Neural cell (in vitro differentiated cells): ENCODE measurements around the gene OVAAL. TPM values are rescaled to one million over a fixed set of nuclear protein-coding genes. Genes with fewer than 3 reads are reported as not detected.

Experiments
- H2AFZ ChIP-seq: fragments of 200-600, 300-800 bp; sonication (generic), shearing (Covaris generic); 2 replicates; pipeline ENCODE4 v1.6.0; 2014; ENCODE audit warnings: low read depth, mild to moderate bottlenecking, antibody characterized with exemption, low read length, moderate library complexity
- H3F3A ChIP-seq: fragments of 200-600 bp; shearing (Covaris generic); 2 replicates; pipeline ENCODE4 v1.6.1; 2016; ENCODE audit warnings: mild to moderate bottlenecking, moderate library complexity, mixed read lengths, antibody characterized with exemption, low read length; ENCODE audit not compliant: insufficient read depth, poor library complexity, severe bottlenecking
- H3K27ac ChIP-seq: fragments of 200-600, 300-800 bp; sonication (generic), shearing (Covaris generic); 2 replicates; pipeline ENCODE4 v1.5.1; 2014; ENCODE audit warnings: mild to moderate bottlenecking, low read length, moderate library complexity
- H3K27me3 ChIP-seq: fragments of 300-800, 200-600 bp; sonication (generic), shearing (Covaris generic); 2 replicates; pipeline ENCODE4 v1.6.0; 2014; ENCODE audit warnings: mild to moderate bottlenecking, low read depth, low read length, moderate library complexity; ENCODE audit not compliant: insufficient read depth
- H3K36me3 ChIP-seq: fragments of 300-800, 200-600 bp; sonication (generic), shearing (Covaris generic); 2 replicates; pipeline ENCODE4 v1.5.1; 2014; ENCODE audit warnings: mild to moderate bottlenecking, antibody characterized with exemption, low read length, moderate library complexity; ENCODE audit not compliant: insufficient read depth
- H3K4me2 ChIP-seq: fragments of 300-800, 200-600 bp; sonication (generic), shearing (Covaris generic); 2 replicates; pipeline ENCODE4 v1.6.0; 2014; ENCODE audit warnings: mild to moderate bottlenecking, low read length
- H3K4me3 ChIP-seq: fragments of 300-800, 200-600 bp; sonication (generic), shearing (Covaris generic); 2 replicates; pipeline ENCODE4 v1.5.1; 2014; ENCODE audit warnings: mild to moderate bottlenecking, low read length, moderate library complexity
- H3K79me2 ChIP-seq: fragments of 200-600 bp; shearing (Covaris generic); replicated peaks from 2 replicates; pipeline ENCODE4 v1.6.0; 2014; ENCODE audit warnings: mild to moderate bottlenecking, low read length, moderate library complexity; ENCODE audit not compliant: insufficient read depth
- H3K9ac ChIP-seq: fragments of 300-800, 200-600 bp; sonication (generic), shearing (Covaris generic); 2 replicates; pipeline ENCODE4 v1.6.1; 2016; ENCODE audit warnings: mild to moderate bottlenecking, low read length, mixed read lengths
- H3K9me2 ChIP-seq: fragments of 200-600 bp; shearing (Covaris generic); 2 replicates; pipeline ENCODE4 v1.6.1; 2016; ENCODE audit warnings: mild to moderate bottlenecking, low read length, mixed read lengths; ENCODE audit not compliant: insufficient read depth
- H3K9me3 ChIP-seq: fragments of 200-600, 300-800 bp; sonication (generic), shearing (Covaris generic); 2 replicates; pipeline ENCODE4 v1.6.1; 2016; ENCODE audit warnings: mild to moderate bottlenecking, mixed run types, low read length, moderate library complexity, mixed read lengths
- H4K20me1 ChIP-seq: fragments of 200-600 bp; shearing (Covaris generic); 2 replicates; pipeline ENCODE4 v1.6.1; 2016; ENCODE audit warnings: mild to moderate bottlenecking, mixed run types; ENCODE audit not compliant: insufficient read depth
- CTCF ChIP-seq: fragments of 450-650 bp; IDR thresholded peaks from 2 replicates; pipeline ENCODE4 v1.5.1; 2014; ENCODE audit warnings: antibody characterized with exemption, mild to moderate bottlenecking, moderate library complexity; ENCODE audit not compliant: poor library complexity, severe bottlenecking
- EP300 ChIP-seq: fragments of 450-650 bp; conservative IDR thresholded peaks from 2 replicates; pipeline ENCODE4 v1.6.1; 2014; ENCODE audit warnings: antibody characterized with exemption, mild to moderate bottlenecking, moderate library complexity; ENCODE audit not compliant: poor library complexity, severe bottlenecking
- EZH2 ChIP-seq: fragments of 200-600, 300-800 bp; shearing (Covaris generic), sonication (generic); IDR thresholded peaks from 2 replicates; pipeline ENCODE4 v1.6.1; 2014; ENCODE audit warnings: antibody characterized with exemption, low read length, borderline replicate concordance, mild to moderate bottlenecking; ENCODE audit not compliant: insufficient read depth, poor library complexity, severe bottlenecking
- MXI1 ChIP-seq: fragments of 450-650 bp; conservative IDR thresholded peaks from 2 replicates; pipeline ENCODE4 v1.6.1; 2014; ENCODE audit warnings: antibody characterized with exemption, mild to moderate bottlenecking; ENCODE audit not compliant: poor library complexity, severe bottlenecking
- POLR2AphosphoS5 ChIP-seq: IDR thresholded peaks from 2 replicates; pipeline ENCODE4 v1.6.1; 2012
- RAD21 ChIP-seq: fragments of 450-650 bp; conservative IDR thresholded peaks from 2 replicates; pipeline ENCODE4 v1.6.1; 2014; ENCODE audit warnings: antibody characterized with exemption, mild to moderate bottlenecking, moderate library complexity
- REST ChIP-seq: IDR thresholded peaks from 2 replicates; pipeline ENCODE4 v1.6.1; 2012; ENCODE audit warnings: borderline replicate concordance
- SMC3 ChIP-seq: fragments of 450-650 bp; conservative IDR thresholded peaks from 2 replicates; pipeline ENCODE4 v1.6.1; 2014; ENCODE audit warnings: antibody characterized with exemption, mild to moderate bottlenecking, moderate library complexity; ENCODE audit not compliant: poor library complexity
- TAF1 ChIP-seq: IDR thresholded peaks from 2 replicates; pipeline ENCODE4 v1.6.1; 2012; ENCODE audit warnings: low read depth
- polyA plus RNA-seq: library from polyadenylated mRNA; depleted of rRNA; stranded (reverse); fragments of >200 nt; gene quantifications from 2 replicates; pipeline ENCODE4 v1.2.3, GENCODE V29; 2014

The OVAAL gene
- polyA plus RNA-seq, 1 donor from 2014 or later, result not detected

- no peaks in the 10 kb centered on the region for H4K20me1 ChIP-seq
- H3K4me2 ChIP-seq, result no peak overlapping the region
- no peaks in the 10 kb centered on the region for H3F3A ChIP-seq
- H2AFZ ChIP-seq, result no peak overlapping the region
- no peak overlapping the region for H3K4me3 ChIP-seq
- no peak overlapping the region for H3K27ac ChIP-seq
- no peaks in the 10 kb centered on the region for H3K9me3 ChIP-seq
- H3K9me2 ChIP-seq, result no peaks in the 10 kb centered on the region
- H3K79me2 ChIP-seq, result no peaks in the 10 kb centered on the region
- no peaks in the 10 kb centered on the region for H3K36me3 ChIP-seq
- H3K9ac ChIP-seq, result no peak overlapping the region
- no peaks in the 10 kb centered on the region for H3K27me3 ChIP-seq
- TF ChIP-seq RAD21 (no peak), TAF1 (no peak), SMC3 (no peak), POLR2AphosphoS5 (no peak), EP300 (no peak), EZH2 (no peak), REST (no peak), MXI1 (no peak), CTCF (no peak)
Measured at GRCh38 chr1:180585994-180586359, 27.2 kb downstream of the OVAAL start.

- Histone ChIP-seq H3K36me3 (no peaks in the 10 kb centered on the region), H3K4me2 (no peak overlapping the region), H3K9me3 (no peaks in the 10 kb centered on the region), H3K4me3 (no peak overlapping the region), H4K20me1 (no peaks in the 10 kb centered on the region), H3K79me2 (no peaks in the 10 kb centered on the region), H3K27me3 (no peaks in the 10 kb centered on the region), H2AFZ (no peak overlapping the region), H3K9me2 (no peaks in the 10 kb centered on the region), H3F3A (no peaks in the 10 kb centered on the region), H3K9ac (no peak overlapping the region), H3K27ac (no peak overlapping the region)
- TF ChIP-seq RAD21 (no peak), SMC3 (no peak), EZH2 (no peak), EP300 (no peak), CTCF (no peak), REST (no peak), POLR2AphosphoS5 (no peak), TAF1 (no peak), MXI1 (no peak)
Measured at GRCh38 chr1:180586671-180587155, 27.9 kb downstream of the OVAAL start.
